Jurkat, Clone E6-1 (cell line): ENCODE results near the gene RAB40B.

ENCODE experiments used
- DNase-seq: peaks from one replicate; pipeline ENCODE4 v3.0.0-alpha.2; 2011; ENCODE audit warnings: low read depth, low spot score
- H3K4me3 ChIP-seq: 2 replicates; pipeline ENCODE4 v1.5.1; 2011; ENCODE audit warnings: mild to moderate bottlenecking, low read length, control low read depth, moderate library complexity

The RAB40B gene

GRCh38 chr17:82675476-82676245 lies 22.8 kb downstream of the RAB40B start:
- no peak overlapping the region for H3K4me3 ChIP-seq
- no peak for DNase-seq

GRCh38 chr17:82674656-82675475 lies 23.6 kb downstream of the RAB40B start:
- no peak overlapping the region for H3K4me3 ChIP-seq
- no peak for DNase-seq

GRCh38 chr17:82670661-82671450 lies 27.6 kb downstream of the RAB40B start:
- H3K4me3 ChIP-seq, result no peak overlapping the region
- no peak for DNase-seq

GRCh38 chr17:82668631-82669099 lies 29.8 kb downstream of the RAB40B start:
- DNase-seq, result no peak
- no peak overlapping the region for H3K4me3 ChIP-seq

GRCh38 chr17:82668024-82668630 lies 30.4 kb downstream of the RAB40B start:
- H3K4me3 ChIP-seq, result no peak overlapping the region
- no peak for DNase-seq

- no peak for DNase-seq
Observed at GRCh38 chr17:82667668-82668000, 30.9 kb downstream of the RAB40B start.

GRCh38 chr17:82666931-82667667 lies 31.4 kb downstream of the RAB40B start:
- no peak overlapping the region for H3K4me3 ChIP-seq
- DNase-seq, result no peak

More at GRCh38 chr17:82667668-82668000, 30.9 kb downstream of the RAB40B start:
- no peak overlapping the region for H3K4me3 ChIP-seq

- no peak overlapping the region for H3K4me3 ChIP-seq
- DNase-seq, result no peak
Observed at GRCh38 chr17:82665891-82666290, 32.6 kb downstream of the RAB40B start.

GRCh38 chr17:82665217-82665616 lies 33.3 kb downstream of the RAB40B start:
- H3K4me3 ChIP-seq, result no peak overlapping the region

GRCh38 chr17:82664701-82665182 lies 33.8 kb downstream of the RAB40B start:
- DNase-seq, result no peak
- H3K4me3 ChIP-seq, result no peak overlapping the region

More at GRCh38 chr17:82665217-82665616, 33.3 kb downstream of the RAB40B start:
- no peak for DNase-seq

- H3K4me3 ChIP-seq, result no peak overlapping the region
- DNase-seq, result no peak
Observed at GRCh38 chr17:82664276-82664575, 34.3 kb downstream of the RAB40B start.

GRCh38 chr17:82663381-82664275 lies 34.9 kb downstream of the RAB40B start:
- no peak for DNase-seq
- no peak overlapping the region for H3K4me3 ChIP-seq

GRCh38 chr17:82662711-82663261 lies 35.7 kb downstream of the RAB40B start:
- H3K4me3 ChIP-seq, result no peak overlapping the region
- DNase-seq, result no peak

GRCh38 chr17:82661717-82662683 lies 36.5 kb downstream of the RAB40B start:
- no peak for DNase-seq
- no peak overlapping the region for H3K4me3 ChIP-seq

GRCh38 chr17:82659886-82660285 lies 38.6 kb downstream of the RAB40B start:
- no peak for DNase-seq
- H3K4me3 ChIP-seq, result no peak overlapping the region

- DNase-seq, result no peak
- no peak overlapping the region for H3K4me3 ChIP-seq
Observed at GRCh38 chr17:82658796-82659452, 39.6 kb downstream of the RAB40B start.
